Measurements from ENCODE around the gene SLC7A9. TPM values are rescaled to one million over a fixed set of nuclear protein-coding genes. Genes with fewer than 3 reads are reported as not detected.

SLC7A9 gene
- polyA plus RNA-seq, 3 donors = 0.13 TPM; not detected in 2

GRCh38 chr19:32802840-32803239 is 66.7 kb downstream of the SLC7A9 start:
- no peaks in the 10 kb centered on the region for H3K79me2 ChIP-seq (ENCODE audit: insufficient read depth, low read length)
- Mint-ChIP-seq H3K27ac (no peak overlapping the region), H3K36me3 (no peaks in the 10 kb centered on the region), H3K4me1 (no peaks in the 10 kb centered on the region), H3K27me3 (ENCODE audit: low read depth in 3 of 3) (peaks cover 2 to 9% (median 5%) of the 10 kb centered on the region in 3 donors), H3K4me3 (no peak overlapping the region), H3K9me3 (no peaks in the 10 kb centered on the region)
- H2AFZ ChIP-seq (ENCODE audit: insufficient read depth, low read depth, low read length, poor library complexity, severe bottlenecking) = no peak overlapping the region
- no peak overlapping the region for H3K4me3 ChIP-seq (replicated peaks in 1 of 3; ENCODE audit: low read depth in 2 of 3, low read length in 3 of 3)
- no peaks in the 10 kb centered on the region for H4K20me1 ChIP-seq (ENCODE audit: insufficient read depth, low read length)
- DNase-seq = no peak
- no peak for TF ChIP-seq CTCF (IDR thresholded peaks at IDR 0.05)
- no peak overlapping the region for H3K9ac ChIP-seq (ENCODE audit: insufficient read depth, low read length, poor library complexity, severe bottlenecking)
- no peaks in the 10 kb centered on the region for H3K27me3 ChIP-seq (ENCODE audit: control insufficient read depth in 2 of 2, insufficient read depth in 2 of 2, low read length in 2 of 2)
- no peak overlapping the region for H3K27ac ChIP-seq (ENCODE audit: low read depth in 1 of 2, low read length in 2 of 2)
- WGBS (ENCODE audit: insufficient coverage) = 96% methylated on average over 12 of the region's 12 CpGs
- intact Hi-C loops (cut with micrococcal nuclease) = no loop called here
- H3K36me3 ChIP-seq (replicated peaks in 1 of 2; ENCODE audit: control insufficient read depth in 1 of 2, insufficient read depth in 2 of 2, low read length in 2 of 2) = no peaks in the 10 kb centered on the region
- H3K4me2 ChIP-seq (replicated peaks; ENCODE audit: extremely low read depth, low read length, poor library complexity, severe bottlenecking) = no peak overlapping the region
- H3K4me1 ChIP-seq (ENCODE audit: control insufficient read depth in 1 of 2, insufficient read depth in 2 of 2, low read length in 2 of 2) = no peaks in the 10 kb centered on the region
- no peaks in the 10 kb centered on the region for H3K9me3 ChIP-seq (replicated peaks in 1 of 2; ENCODE audit: control insufficient read depth in 1 of 2, insufficient read depth in 1 of 2, low read length in 2 of 2)

GRCh38 chr19:32800754-32801153 is 68.8 kb downstream of the SLC7A9 start:
- H3K36me3 Mint-ChIP-seq = no peaks in the 10 kb centered on the region
- H3K9me3 Mint-ChIP-seq = no peaks in the 10 kb centered on the region
- Histone ChIP-seq H3K4me2 (replicated peaks; ENCODE audit: extremely low read depth, low read length, poor library complexity, severe bottlenecking) (no peak overlapping the region), H3K9me3 (replicated peaks in 1 of 2; ENCODE audit: control insufficient read depth in 1 of 2, insufficient read depth in 1 of 2, low read length in 2 of 2) (no peaks in the 10 kb centered on the region), H3K36me3 (replicated peaks in 1 of 2; ENCODE audit: control insufficient read depth in 1 of 2, insufficient read depth in 2 of 2, low read length in 2 of 2) (no peaks in the 10 kb centered on the region), H3K27me3 (ENCODE audit: control insufficient read depth in 2 of 2, insufficient read depth in 2 of 2, low read length in 2 of 2) (no peaks in the 10 kb centered on the region), H3K4me1 (ENCODE audit: control insufficient read depth in 1 of 2, insufficient read depth in 2 of 2, low read length in 2 of 2) (no peaks in the 10 kb centered on the region), H4K20me1 (ENCODE audit: insufficient read depth, low read length) (no peaks in the 10 kb centered on the region), H3K9ac (ENCODE audit: insufficient read depth, low read length, poor library complexity, severe bottlenecking) (no peak overlapping the region), H2AFZ (ENCODE audit: insufficient read depth, low read depth, low read length, poor library complexity, severe bottlenecking) (no peak overlapping the region), H3K79me2 (ENCODE audit: insufficient read depth, low read length) (no peaks in the 10 kb centered on the region), H3K27ac (ENCODE audit: low read depth in 1 of 2, low read length in 2 of 2) (no peak overlapping the region), H3K4me3 (replicated peaks in 1 of 3; ENCODE audit: low read depth in 2 of 3, low read length in 3 of 3) (no peak overlapping the region)
- H3K4me3 Mint-ChIP-seq = no peak overlapping the region
- intact Hi-C loops (cut with micrococcal nuclease) = no loop called here
- peaks cover 4 to 14% (median 5%) of the 10 kb centered on the region in 3 donors for H3K27me3 Mint-ChIP-seq (ENCODE audit: low read depth in 3 of 3)
- DNase-seq = no peak
- no peak overlapping the region for H3K27ac Mint-ChIP-seq
- no CpG with 5 or more reads among the region's 4 CpGs for WGBS (ENCODE audit: insufficient coverage)
- no peaks in the 10 kb centered on the region for H3K4me1 Mint-ChIP-seq
- no peak for TF ChIP-seq CTCF (IDR thresholded peaks at IDR 0.05)

Data from CD14-positive monocyte (primary cell).